OCI-M2 (cell line): ENCODE measurements around the gene PRKG1.

ENCODE experiments used
- DNase-seq: peaks from one replicate; lab custom pipeline; 2025; ENCODE audit not compliant: unreplicated experiment; lab: John Stamatoyannopoulos, UW

The PRKG1 gene

DNA sequence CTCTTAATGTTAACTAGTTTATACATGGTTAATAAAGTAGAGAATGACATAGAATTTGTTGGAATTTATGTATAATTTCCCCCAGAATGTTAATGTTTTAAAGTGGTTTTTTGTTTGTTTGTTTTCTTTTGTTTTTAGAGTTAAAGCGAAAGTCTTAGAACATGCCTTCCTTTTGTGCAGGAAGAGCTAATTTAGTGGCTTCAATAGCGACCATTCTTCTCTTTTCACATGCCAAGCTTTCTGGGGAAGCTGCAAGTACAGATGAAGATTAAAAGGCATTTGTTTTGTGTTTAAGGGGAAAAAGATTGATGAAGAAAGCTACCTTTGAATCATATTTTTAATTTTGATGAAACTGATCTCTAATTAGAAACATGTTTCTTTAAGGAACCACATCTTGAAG lies 881.4 kb downstream of the PRKG1 start:
- no peak for DNase-seq

DNA sequence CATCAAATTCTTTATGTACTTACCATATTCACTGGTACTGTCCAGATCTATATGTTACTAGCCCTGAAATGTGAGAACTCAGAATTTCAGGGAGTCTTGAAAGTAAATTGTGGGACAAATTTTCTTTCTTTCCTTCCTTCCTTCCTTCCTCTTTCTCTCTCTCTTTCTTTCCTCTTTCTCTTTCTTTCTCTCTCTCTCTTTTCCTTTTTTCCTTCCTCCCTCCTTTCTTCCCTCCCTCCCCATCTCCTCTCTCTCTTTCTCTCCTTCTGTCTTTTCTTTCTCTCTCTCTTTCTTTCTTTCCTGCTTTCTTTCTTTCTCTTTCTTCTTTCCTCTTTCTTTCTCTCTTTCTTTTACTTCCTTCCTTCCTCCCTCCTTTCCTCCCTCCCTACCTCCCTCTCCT lies 882.5 kb downstream of the PRKG1 start:
- no peak for DNase-seq

DNA sequence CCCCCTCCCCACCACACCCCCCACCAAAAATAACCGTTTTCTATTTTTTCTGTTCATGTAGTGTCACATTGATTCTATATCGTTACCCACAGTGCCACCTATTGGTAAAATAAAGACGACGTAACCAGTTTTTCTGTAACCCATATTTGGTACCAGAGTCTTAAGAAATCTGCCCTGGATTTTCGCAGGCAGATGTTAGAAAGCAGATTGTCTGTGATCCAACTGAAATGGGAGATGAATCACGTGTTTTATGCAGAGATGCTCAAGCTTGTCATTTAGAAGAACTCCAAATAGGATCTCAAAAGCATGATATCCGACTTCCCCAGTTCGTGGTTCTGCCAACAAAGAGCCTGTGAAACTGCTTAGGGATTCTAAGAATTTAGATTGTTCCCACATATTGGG lies 886.2 kb downstream of the PRKG1 start:
- no peak for DNase-seq

DNA sequence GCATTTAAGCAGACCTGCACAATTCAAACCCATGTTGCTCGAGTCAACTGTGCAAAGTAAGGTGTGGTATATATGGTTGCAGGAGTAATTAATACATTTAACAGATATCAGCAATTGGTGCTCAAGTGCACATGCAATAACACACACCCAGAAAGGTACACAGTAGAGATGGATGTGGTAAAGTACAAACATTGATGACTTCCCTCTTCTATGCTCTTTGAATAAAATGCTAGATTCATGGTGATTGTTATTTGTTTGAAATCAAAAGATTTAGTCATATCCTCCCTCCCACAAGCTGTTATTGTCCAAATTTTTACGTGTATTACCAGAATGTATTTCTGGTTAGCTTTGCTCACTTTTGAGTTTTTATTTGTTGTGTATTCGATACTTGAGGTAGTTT lies 887.1 kb downstream of the PRKG1 start:
- no peak for DNase-seq

DNA sequence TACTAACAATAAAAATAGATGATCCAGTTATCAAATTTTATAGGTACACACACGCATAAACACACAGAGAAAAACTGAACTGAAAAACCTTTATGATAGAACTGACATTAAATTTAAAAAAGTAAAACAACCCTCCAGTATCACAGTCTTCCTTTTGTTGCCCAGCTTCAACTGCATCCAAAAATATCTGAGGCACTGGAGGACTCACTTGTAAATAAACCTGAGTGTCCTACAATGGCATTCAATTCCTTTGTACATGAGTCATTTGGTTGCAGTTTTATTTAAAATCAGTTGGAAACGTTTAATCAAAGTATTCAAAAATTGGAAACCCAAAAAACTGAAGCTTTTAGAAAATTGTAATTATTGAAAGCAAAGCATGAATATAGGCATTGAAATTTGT lies 890.3 kb downstream of the PRKG1 start:
- no peak for DNase-seq

DNA sequence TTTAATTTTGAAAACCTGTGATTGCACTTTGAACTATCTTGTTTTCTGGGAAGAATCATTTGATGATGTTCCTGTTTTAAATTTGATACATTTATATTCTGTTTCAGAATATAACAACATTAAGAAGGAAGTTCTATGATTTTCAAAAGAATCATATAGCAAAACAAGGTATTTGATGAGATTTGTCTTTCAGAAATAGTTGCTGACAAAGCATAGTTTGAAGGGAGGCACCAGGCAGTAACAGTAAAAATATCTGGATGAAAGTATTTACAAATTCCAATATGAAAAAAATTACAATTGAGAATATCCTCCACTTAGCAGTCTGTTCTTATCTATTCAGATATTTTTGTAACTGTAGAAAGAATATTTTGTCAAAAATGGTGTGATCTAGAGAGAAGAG lies 891.2 kb downstream of the PRKG1 start:
- no peak for DNase-seq

DNA sequence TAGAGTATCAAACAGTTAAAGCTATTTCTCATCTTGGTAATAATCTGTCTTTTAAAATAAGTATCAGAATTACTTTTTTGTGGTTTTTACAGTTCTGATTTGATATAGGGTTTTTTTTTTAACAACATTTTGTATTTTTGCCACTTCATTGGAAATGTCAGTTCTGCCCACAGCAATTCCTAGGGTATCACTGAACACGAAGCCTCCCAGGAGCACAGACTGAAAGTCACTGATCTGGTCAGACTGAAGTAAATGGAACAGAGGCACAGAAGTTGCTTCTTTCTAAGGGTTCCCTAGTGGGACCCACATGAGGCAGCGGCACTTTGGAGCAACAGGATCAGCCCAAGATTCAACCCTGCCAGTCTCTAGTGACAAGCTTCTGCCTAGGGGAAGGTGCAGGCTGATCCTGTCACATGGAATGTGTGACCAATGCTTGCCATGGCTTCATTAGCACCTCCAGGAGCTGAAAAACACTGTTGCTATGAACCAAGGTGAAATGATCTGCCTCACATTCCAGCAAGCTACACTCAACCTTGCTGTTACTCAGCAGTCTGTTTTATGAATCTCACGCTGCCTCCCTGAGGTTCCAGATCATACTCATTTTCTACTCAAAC lies 898.6 kb downstream of the PRKG1 start:
- no peak for DNase-seq

DNA sequence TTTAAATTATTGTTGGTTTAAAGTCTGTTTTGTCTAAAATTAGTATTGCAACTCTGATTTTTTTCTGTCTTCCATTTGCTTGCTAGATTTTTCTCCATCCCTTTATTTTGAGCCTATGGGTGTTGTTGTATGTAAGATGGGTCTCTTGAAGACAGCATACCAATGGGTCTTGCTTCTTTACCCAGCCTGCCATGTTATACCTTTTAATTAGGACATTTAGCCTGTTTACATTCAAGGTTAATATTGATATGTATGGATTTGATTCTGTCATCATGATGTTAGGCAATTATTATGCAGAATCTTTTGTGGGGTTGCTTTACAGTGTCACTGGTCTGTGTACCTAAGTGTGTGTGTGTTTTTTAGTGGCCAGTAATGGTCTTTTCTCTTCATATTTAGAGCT lies 906.5 kb downstream of the PRKG1 start:
- no peak for DNase-seq

DNA sequence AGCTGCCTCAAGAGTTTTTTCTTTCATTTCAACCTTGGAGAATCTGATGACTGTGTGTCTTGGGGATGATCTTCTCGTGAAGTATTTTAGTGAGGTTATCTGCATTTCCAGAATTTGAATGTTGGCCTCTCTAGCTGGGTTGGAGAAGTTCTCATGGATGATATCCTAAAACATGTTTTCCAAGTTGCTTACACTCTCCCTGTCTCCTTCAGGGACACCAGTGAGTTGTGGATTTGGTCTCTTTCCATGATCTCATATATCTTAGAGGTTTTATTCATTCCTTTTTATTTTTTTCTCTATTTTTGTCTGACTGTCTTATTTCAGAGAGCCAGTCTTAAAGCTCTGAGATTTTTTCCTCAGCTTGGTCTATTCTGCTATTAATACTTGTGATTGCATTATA lies 907.4 kb downstream of the PRKG1 start:
- no peak for DNase-seq

DNA sequence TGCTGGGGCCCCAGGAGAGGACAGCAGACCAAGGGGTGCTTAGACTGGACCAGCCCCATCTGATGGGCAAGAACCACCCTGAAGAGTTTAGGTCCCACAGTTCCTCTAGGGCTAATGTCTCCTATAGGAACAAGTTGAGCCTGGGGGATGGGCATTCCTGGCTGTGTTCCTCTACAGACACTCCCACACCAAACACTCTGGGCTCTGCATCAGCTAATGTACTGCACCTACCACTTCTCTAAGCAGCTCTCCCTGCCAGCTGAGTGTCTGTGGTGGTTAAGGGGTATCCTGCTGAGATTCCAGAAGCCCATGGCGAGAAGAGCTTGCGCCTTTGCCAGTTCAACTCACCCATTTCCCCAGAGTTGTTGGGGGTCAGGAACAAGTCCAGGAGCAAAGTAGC lies 909.2 kb downstream of the PRKG1 start:
- DNase-seq = no peak

DNA sequence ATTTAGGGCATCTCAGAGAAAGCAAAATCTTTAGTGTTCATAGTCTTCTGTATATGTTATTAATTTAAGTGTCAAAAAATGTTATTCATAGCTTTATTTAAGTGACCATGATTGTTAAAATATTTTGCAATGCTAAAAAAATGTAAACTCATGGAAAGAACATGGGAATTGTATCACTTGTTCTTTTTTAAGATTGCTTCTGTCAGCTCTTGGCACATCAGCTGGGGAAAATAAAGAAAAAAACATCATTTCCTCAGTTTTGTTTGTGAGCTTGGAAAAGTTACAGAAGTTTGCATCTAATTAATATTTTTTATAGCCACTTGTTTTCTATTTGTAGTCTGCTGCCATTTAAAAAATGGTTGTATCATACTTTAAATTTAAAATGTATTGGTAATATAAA lies 911.0 kb downstream of the PRKG1 start:
- DNase-seq = no peak

DNA sequence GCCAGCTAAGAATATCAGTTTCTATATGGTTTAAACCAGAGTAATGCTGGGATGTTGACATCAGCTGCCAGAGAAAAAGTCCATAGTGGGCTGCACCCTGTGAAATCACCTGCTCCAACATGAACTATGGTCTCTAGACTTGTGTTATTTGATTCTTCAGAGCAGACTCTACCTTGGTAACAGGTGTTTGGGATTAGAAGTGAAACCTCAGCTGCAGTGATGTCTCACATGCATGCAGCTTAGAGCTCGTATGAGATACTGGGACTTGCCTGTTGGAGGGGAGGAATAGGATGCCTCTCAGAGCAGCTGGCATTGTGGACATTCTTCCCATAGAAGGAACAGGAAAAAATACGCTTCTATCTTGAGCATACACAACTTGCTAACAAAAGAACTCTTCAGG lies 912.2 kb downstream of the PRKG1 start:
- no peak for DNase-seq

DNA sequence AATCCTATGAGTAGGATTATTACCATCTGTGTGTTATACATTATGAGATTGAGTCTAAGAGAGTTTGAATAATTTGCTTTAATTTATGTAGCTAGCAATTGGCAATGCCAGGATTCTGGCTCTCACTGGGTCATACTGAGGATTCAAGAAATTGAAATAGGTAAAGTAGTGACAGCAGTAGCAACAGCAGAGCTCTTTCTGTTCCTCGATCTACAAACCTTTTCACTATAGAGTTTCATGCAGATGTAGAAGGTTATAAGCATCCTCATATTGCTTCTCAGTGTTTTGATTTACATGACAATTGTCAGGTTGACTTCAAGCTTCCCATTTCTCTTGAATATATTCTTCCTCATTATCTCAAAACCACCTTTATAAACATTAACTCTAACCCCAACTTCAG lies 919.2 kb downstream of the PRKG1 start:
- DNase-seq = no peak

DNA sequence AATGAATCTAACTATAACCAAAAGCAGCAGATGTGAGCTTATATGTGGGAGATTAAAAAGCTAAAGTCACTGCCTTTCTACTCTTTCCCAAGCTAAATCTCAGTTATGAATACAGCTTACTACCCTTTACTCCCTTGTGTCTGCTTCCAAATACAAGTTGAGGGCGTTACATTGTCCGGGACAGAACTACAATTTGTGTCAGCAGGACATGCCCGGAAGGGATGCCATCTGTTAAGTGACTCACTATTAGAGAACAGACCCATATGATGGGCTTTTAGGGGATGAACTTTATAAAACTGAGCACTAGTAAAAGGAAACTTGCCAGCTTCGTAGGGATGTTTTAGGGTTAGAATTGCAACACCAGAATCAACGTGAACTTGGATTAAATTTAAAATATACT lies 924.8 kb downstream of the PRKG1 start:
- DNase-seq = no peak

DNA sequence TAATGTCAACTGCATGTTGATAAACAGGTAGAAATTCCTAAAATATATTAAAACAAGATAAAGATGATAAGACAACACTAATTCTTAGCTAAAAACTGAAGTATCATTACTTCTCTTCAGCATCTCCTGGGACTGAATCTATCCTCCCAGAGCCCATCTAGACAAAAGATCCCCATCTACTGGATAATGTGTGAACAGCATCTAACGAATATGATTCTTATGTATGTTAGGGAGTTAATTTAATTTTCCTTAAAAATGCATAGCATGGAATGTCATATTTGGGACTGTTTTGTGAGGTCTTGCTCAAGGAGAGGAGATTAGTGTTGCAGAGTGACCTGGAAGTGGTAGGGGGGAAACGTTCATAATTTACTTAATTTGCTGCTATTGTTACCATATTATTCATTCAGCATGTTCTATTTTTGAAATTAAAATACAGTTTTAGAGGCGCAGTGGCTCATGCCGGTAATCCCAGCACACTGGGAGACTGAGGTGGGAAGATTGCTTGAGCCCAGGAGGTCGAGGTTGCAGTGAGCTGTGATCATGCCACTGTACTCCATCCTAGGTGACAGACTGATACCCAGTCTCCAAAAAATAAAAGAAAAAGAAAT lies 930.2 kb downstream of the PRKG1 start:
- DNase-seq = no peak

DNA sequence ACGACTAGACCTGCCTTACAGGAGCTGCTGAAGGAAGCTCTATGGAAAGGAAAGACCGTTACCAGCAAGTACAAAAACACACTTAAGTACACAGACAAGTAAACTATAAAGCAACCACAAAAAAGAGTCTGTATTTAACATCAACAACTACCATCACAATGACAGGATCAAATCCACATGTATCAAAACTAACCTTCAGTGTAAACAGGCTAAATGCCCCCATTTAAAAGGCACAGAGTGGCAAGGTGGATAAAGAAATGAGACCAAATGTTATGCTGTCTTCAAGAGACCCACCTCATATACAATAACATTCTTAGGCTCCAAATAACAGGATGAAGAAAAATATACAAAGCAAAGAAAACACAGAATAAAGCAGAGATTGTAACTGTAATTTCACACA lies 932.8 kb downstream of the PRKG1 start:
- no peak for DNase-seq

DNA sequence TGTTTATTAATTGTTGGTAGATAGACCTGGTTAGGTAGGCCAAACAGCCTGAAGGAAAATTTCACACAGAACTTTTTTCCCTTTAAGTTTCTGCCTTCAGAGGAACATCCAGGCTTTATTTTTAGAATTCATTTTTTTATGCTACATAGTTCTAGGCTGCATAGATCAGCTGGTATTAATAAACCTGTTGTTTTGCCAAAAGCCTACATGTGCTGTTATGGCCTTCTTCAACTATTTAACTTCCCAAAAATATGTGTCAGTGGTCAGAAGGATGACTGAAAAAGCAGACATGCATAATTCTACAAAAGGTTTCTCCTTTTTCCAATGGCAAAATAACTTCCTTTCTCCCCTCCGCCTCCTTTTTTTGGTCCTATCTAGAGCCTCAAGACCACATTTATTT lies 936.8 kb downstream of the PRKG1 start:
- no peak for DNase-seq

DNA sequence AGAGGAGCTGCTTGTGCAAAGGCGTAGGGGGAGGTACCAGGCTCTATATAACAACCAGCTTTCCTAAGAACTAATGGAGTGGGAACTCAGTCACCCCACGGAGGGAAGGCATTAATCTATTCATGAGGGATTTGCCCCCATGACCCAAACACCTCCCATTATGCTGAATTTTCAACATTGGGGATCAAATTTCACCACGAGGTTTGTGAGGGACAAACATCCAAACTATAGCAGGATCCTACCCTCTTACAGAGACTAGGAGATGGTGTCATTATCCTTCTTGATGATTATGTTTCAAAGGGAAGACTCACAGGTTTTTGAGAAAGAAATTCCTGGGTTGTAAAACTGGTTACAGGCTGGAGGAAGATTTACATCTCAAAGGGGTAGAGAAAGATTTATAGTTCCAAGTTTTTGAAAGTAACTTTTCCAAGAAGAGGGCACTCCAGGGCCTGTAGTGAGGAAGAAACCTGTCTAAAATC lies 944.8 kb downstream of the PRKG1 start:
- no peak for DNase-seq

DNA sequence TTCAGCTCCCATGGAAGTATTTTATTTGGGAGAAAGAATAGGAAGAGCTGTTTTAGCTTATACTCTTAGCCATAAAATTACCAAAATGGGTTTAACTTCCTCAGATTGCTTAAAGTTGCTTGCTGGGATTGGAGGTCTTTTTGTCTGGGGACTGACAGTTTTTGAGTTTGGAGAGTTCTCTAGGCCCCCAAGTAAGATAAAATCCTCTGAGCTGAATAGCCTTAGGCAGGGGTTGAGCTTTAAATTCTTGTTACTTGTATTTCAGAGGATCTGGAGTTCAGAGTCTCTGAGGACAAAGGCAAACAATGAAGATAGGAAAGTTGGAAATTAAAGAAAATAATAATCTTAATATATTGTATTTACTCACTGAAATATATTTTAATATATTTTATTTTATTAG lies 945.4 kb downstream of the PRKG1 start:
- no peak for DNase-seq

DNA sequence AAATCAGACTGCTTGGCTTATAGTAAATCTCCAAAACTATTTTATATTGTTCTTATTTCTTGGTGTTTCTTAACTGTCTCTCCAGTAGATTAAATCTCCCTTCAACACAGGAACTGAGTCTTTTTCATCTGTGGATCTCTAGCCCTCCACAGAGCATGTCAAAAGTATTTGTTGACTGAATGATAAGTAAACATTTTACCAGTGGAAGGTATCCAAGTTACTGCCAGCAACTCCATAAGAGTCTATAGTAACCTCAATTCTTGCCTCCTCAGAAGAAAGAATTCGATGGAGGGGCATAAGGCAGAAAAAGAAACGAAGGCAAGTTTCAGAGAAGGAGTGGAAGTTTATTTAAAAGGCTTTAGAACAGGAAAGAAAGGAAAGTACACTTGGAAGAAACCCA lies 945.9 kb downstream of the PRKG1 start:
- DNase-seq = no peak

DNA sequence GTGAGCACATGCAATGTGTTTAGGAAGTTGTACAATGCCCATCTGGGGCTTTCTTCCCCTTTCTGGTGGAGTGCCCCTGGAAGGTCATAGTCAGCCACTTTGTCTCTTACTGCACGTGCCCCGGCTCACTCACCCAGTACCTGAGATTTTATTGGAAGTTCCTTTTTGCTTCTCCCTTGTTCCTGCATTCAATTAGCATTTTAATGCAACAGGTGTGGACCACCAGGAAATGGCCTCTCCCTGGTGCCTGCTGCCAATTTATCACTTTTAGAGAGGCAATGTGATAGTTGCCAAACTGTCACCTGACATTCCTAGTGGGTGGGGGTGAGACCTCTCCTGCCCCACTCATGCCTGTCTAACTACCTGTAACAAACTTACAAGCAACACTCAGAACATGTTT lies 946.4 kb downstream of the PRKG1 start:
- DNase-seq = no peak

DNA sequence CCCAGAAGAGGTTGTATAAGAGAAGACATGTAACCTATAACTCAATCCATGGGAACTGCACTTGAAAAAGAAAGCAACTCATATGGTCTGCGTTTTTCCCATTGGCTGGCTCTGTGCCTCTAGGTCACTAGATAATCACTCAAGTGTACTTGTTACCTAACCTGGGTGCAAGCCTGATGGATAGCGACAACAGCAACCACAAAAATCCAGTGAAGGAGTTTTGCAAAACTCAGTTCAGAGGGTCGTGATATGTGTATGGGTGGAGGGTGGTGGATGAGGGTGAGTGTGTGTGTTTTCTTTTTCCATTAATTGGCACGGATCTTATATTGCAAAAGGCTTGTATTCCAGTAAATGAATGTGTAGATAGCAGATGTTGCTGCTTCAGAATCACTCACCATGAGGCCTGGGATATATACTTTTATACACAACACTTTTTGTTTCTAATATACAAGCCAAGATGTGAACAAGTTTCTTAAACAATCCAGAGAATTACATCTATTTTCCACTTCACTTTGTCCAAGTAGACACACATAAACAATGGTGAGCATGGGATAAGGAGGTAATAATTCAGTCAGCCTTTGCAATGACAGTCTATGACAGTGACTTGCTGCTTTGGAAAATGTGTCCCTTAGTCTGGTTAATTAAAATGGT lies 952.9 kb downstream of the PRKG1 start:
- DNase-seq = no peak

DNA sequence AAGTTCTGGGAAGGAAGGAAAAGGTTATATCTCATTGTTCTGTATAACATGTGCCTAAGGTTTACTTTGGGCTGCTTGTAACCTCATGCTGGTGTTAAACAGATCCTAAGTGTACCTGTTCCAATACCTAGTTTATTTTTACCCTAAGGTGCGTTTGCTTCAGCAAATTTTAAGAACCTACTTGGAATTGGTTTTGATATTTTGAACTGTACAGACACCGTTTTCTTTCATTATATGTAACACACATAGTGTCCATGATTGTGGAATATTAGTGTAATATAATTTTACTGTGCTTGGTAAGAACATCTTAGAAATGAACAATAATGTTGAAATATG lies 954.2 kb downstream of the PRKG1 start:
- no peak for DNase-seq
